ENCODE data around the gene EEF1AKMT4. TPM values are rescaled to one million over a fixed set of nuclear protein-coding genes. Genes with fewer than 3 reads are reported as not detected.

Gene EEF1AKMT4
- total RNA-seq, 6 experiments from 2014 or later = 4.9 to 19.4 (median 7.1) TPM

DNA sequence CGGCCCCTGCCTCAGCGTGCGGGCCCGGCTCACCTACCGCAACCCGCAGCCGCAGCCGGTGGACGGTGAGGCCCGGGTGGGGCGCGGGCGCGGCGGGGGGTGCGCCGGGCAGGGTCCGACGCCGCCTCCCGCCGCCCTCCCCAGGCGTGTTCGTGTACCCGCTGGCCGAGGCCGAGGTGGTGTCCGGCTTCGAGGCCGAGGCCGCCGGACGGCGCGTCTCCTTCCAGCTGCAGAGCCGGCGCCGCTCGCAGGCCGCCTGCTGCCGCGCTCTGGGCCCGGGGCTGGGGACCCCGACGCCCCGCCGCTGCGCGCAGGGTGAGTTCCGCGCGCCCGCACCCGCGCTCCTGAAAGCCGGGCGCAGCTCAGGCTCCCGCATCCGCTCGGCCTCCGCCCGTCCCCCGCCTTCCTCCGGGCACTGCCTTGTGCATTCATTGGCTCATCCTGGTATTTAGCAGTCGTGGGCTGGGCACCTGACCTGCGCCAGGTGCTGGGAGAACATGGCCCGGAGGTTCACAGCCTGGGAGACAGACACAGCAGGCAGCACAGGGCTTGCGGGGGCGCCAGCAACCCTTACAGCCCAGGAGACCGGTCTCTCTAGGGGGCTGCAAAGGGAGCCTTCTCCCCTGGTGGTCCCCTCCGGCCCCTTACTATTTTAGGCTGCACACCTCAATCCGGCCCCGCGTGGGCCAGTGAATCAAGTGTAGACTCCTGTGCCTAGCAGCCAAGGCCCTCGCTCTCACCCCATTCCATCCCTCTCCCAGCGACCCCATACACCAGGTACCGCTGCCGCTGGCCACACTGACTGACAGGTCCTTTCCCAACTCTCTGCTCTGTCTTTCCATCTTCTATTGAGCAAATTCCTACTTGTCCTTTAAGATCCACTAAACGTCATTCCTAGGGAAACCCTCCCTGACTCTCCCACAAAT lies 18.6 kb upstream of the EEF1AKMT4 start:
- no peak for TF ChIP-seq POLR2A (IDR thresholded peaks at IDR 0.05)
- TF ChIP-seq, protein P1, sequence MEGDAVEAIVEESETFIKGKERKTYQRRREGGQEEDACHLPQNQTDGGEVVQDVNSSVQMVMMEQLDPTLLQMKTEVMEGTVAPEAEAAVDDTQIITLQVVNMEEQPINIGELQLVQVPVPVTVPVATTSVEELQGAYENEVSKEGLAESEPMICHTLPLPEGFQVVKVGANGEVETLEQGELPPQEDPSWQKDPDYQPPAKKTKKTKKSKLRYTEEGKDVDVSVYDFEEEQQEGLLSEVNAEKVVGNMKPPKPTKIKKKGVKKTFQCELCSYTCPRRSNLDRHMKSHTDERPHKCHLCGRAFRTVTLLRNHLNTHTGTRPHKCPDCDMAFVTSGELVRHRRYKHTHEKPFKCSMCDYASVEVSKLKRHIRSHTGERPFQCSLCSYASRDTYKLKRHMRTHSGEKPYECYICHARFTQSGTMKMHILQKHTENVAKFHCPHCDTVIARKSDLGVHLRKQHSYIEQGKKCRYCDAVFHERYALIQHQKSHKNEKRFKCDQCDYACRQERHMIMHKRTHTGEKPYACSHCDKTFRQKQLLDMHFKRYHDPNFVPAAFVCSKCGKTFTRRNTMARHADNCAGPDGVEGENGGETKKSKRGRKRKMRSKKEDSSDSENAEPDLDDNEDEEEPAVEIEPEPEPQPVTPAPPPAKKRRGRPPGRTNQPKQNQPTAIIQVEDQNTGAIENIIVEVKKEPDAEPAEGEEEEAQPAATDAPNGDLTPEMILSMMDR (IDR thresholded peaks at IDR 0.05) = no peak
- DNase-seq (no peak), ATAC-seq (no peak)
- Histone ChIP-seq H3K27me3 (peaks cover 0 to 24% of the 10 kb centered on the region in 2 donors), H3K9me3 (no peaks in the 10 kb centered on the region), H3K4me3 (peak overlapping the region in 1 of 3 donors; percentile 3), H3K4me1 (peaks cover 0 to 18% (median 3%) of the 10 kb centered on the region in 4 donors), H3K36me3 (no peaks in the 10 kb centered on the region), H3K27ac (no peak overlapping the region)
- intact Hi-C loops (cut with DNase I) = no loop called here
- 37% methylated on average over 5 of the region's 79 CpGs for WGBS (ENCODE audit: insufficient coverage, low coverage, low lambda C conversion rate, missing lambda C conversion rate)

DNA sequence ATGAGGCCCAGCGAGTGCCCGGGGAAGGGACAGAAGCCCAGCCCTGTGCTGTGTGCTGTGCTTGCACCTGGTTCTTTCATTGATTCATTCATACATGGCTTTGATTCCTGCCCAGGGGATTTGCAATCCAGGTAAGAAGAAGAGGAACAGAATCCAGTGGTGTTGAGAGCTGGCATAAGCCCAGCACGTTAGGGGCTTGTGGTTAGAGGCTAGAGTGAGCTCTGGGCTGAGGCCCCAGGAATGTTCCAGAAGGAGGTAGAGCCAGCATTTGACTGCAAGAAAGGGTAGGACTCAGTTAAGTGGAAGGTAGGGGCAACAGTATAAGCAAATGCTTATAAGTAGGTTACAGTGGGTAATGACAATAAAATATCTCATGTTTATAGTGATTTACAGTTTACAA lies 17.8 kb upstream of the EEF1AKMT4 start:
- Histone ChIP-seq H3K27me3 (peaks cover 0 to 24% of the 10 kb centered on the region in 2 donors), H3K9me3 (no peaks in the 10 kb centered on the region), H3K36me3 (no peaks in the 10 kb centered on the region), H3K4me1 (peaks cover 0 to 18% (median 3%) of the 10 kb centered on the region in 4 donors), H3K27ac (no peak overlapping the region), H3K4me3 (no peak overlapping the region)
- DNase-seq (no peak), ATAC-seq (no peak)
- TF ChIP-seq POLR2A (IDR thresholded peaks at IDR 0.05) = no peak
- TF ChIP-seq, protein P1 (IDR thresholded peaks at IDR 0.05) = no peak
- intact Hi-C loops (cut with DNase I) = no loop called here
- WGBS (ENCODE audit: insufficient coverage, low coverage, low lambda C conversion rate, missing lambda C conversion rate) = 69% methylated on average over 3 of the region's 3 CpGs

DNA sequence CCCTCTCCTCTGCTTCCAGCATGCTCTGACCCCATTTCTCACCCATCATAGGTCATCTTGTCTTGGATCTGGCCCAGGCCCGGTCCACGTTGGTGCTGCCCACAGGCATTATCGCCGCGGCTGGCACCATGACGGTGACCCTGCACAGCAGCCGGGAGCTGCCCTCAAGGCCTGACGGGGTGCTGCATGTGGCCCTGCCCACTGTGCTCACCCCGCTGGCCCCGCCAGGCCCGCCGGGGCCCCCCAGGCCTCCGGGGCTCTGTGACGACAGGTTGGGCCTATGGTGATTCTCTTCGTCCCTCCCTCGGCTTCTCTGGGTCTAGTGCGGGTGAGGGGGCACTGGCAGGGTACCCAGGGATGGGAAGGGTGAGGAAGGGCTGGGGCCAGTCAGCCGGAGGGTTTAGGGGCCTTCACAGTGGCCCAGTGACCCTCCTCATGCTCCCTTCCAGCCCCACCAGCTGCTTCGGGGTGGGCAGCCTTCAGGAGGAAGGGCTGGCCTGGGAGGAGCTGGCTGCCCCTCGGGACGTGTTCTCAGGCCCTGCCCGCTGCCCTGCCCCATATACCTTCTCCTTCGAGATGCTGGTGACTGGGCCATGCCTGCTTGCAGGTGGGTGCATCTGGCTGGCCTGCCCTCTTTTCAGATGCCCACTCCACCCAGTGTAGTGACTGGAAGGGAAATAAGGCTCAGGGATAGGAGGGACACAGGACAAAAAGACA lies 16.2 kb upstream of the EEF1AKMT4 start:
- H3K27ac ChIP-seq = no peak overlapping the region
- DNase-seq = no peak
- H3K4me3 ChIP-seq = no peak overlapping the region
- H3K9me3 ChIP-seq = no peaks in the 10 kb centered on the region
- 76% methylated on average over 6 of the region's 23 CpGs for whole genome bisulfite sequencing (ENCODE audit: insufficient coverage, low coverage, low lambda C conversion rate, missing lambda C conversion rate)
- ATAC-seq = no peak
- H3K4me1 ChIP-seq = peaks cover 0 to 18% (median 3%) of the 10 kb centered on the region in 4 donors
- H3K27me3 ChIP-seq = peaks cover 0 to 24% of the 10 kb centered on the region in 2 donors
- intact Hi-C loops (cut with DNase I) = no loop called here
- no peak for TF ChIP-seq POLR2A (IDR thresholded peaks at IDR 0.05)
- TF ChIP-seq, protein P1 (IDR thresholded peaks at IDR 0.05) = no peak
- H3K36me3 ChIP-seq = no peaks in the 10 kb centered on the region

DNA sequence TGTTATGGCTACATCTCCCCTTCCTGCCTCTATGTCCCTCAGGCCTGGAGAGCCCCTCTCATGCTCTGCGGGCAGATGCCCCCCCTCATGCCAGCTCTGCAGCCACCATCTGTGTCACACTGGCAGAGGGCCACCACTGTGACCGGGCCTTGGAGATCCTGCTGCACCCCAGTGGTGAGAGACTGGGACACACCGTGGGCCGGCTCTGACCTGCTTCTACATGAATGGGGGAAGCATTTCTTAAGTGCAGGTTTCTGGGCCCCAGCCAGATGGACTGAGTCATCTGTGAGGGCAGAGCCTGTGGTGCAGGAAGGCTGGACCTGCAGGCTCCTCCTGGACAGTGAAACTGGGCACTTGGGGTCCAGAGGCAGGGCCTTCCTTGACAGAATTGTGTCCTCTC lies 15.2 kb upstream of the EEF1AKMT4 start:
- Histone ChIP-seq H3K27ac (no peak overlapping the region), H3K27me3 (peaks cover 0 to 24% of the 10 kb centered on the region in 2 donors), H3K4me3 (no peak overlapping the region), H3K36me3 (no peaks in the 10 kb centered on the region), H3K4me1 (peaks cover 0 to 17% (median 3%) of the 10 kb centered on the region in 4 donors), H3K9me3 (no peaks in the 10 kb centered on the region)
- DNase-seq (no peak), ATAC-seq (no peak)
- intact Hi-C loops (cut with DNase I) = no loop called here
- WGBS (ENCODE audit: insufficient coverage, low coverage, low lambda C conversion rate, missing lambda C conversion rate) = 33% methylated on average over 2 of the region's 4 CpGs
- TF ChIP-seq, protein P1 (IDR thresholded peaks at IDR 0.05) = no peak
- no peak for TF ChIP-seq POLR2A (IDR thresholded peaks at IDR 0.05)
